ENCODE results near the gene FMN1. TPM values are rescaled to one million over a fixed set of nuclear protein-coding genes. Genes with fewer than 3 reads are reported as not detected.

Gene FMN1
- total and polyA plus RNA-seq, 2 of the 13 experiments (the other 11 are each of a cell fraction or from before 2014, with no cell fraction given), result 0.20 to 0.60 TPM

DNA sequence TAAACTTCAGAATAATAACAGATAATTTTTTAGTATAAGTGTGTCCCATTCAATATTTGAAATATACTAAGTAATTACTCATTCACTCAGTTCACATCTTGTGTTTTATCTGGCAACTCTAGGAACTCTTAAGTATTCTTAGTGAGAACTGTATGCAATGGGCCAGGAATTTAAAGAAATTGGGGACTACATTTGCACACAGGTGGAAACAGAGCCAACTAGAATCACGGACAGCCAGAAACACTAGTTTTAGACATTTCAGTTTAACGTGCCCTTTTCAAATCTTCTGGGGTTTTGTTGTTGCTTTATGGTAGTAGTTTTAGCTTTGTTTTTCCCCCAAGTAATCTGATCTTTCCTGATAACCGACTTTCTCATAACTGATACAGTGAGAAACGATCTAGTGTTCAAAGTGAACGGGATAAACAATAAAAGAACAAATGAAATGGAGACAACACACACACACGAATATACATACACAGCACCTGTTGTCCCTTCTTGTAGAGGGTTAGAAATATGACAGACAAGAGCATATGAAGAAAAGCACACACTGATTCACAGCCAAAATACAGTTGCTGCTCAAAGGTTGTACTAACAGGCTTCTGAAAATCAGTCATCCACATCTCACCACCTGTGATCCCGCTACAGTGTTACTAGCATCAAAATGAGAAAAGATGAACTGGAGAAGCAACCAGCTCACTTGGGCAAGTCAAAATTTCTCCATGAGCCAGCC lies 167.0 kb downstream of the FMN1 start (continued):
- no peak for TF ChIP-seq ZNF615 (CRISPR knock-in tag; IDR thresholded peaks at IDR 0.05; ENCODE audit: borderline replicate concordance)
- TF ChIP-seq ZBTB38 (CRISPR knock-in tag; IDR thresholded peaks at IDR 0.05), result no peak

DNA sequence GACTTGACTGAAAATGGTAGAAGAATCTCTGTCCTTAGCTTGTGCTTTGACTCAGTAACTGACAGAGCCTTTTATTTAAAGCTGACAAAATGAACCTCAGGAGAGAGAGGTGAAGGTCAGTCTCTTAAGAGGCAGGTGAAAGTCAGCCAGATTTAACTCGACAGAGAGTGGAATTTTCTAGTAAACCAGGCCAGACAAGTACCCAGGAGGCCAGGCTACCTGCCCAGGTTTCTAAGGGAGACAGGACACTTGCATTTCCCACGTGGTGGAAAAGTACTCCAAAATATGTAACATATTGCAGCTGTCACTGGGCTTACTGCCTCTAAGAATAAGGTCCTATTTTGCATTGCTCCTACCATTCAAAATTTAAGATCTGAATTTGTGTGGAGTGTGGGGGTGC lies 167.9 kb downstream of the FMN1 start:
- POLR2A ChIA-PET, result no interaction called here
- H3K36me3 ChIP-seq (replicated peaks in 1 of 2; ENCODE audit: control insufficient read depth in 1 of 2, insufficient read depth in 2 of 2, low read length in 2 of 2), result no peaks in the 10 kb centered on the region
- no peak overlapping the region for H2AFZ ChIP-seq (ENCODE audit: low read length)
- no TSS peak for BruUV-seq (replicated peaks)
- H3K27ac ChIP-seq (ENCODE audit: extremely low read length, insufficient read depth, low read length), result no peak overlapping the region
- in situ Hi-C loops (cut with HindIII; ENCODE audit: extremely low pct_ligation_motif_present, low pct_unique_long_range_greater_than_20kb) (no loop called here), intact Hi-C loops (cut with micrococcal nuclease; ENCODE audit: unreplicated experiment) (no loop called here)
- WGBS (ENCODE audit: low lambda C conversion rate), result 5% methylated on average over 2 of the region's 2 CpGs
- FAIRE-seq (no peak), DNase-seq (ENCODE audit: low spot score) (no peak), ATAC-seq (no peak)
- H3K4me1 ChIP-seq (ENCODE audit: insufficient read depth, low read length), result no peaks in the 10 kb centered on the region
- H3K4me2 ChIP-seq (ENCODE audit: low read depth, low read length), result no peak overlapping the region
- H3K4me3 ChIP-seq (replicated peaks in 1 of 3; ENCODE audit: insufficient read depth in 1 of 3, low read depth in 2 of 3, low read length in 3 of 3), result no peak overlapping the region
- CTCF ChIA-PET (ENCODE audit: low intra/inter-chr PET ratio, low total read pairs), result no interaction called here
- no peaks in the 10 kb centered on the region for H3K27me3 ChIP-seq (ENCODE audit: control insufficient read depth in 1 of 2, insufficient read depth in 2 of 2, low read length in 2 of 2)
- TF ChIP-seq, protein P1, sequence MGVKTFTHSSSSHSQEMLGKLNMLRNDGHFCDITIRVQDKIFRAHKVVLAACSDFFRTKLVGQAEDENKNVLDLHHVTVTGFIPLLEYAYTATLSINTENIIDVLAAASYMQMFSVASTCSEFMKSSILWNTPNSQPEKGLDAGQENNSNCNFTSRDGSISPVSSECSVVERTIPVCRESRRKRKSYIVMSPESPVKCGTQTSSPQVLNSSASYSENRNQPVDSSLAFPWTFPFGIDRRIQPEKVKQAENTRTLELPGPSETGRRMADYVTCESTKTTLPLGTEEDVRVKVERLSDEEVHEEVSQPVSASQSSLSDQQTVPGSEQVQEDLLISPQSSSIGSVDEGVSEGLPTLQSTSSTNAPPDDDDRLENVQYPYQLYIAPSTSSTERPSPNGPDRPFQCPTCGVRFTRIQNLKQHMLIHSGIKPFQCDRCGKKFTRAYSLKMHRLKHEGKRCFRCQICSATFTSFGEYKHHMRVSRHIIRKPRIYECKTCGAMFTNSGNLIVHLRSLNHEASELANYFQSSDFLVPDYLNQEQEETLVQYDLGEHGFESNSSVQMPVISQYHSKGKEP (CRISPR knock-in tag; IDR thresholded peaks at IDR 0.05), result no peak
- no peak for TF ChIP-seq ZNF430 (CRISPR knock-in tag; IDR thresholded peaks at IDR 0.05)
- TF ChIP-seq ZFYVE20 (CRISPR knock-in tag; IDR thresholded peaks at IDR 0.05; ENCODE audit: borderline replicate concordance, low read depth), result no peak
- TF ChIP-seq, protein P2, sequence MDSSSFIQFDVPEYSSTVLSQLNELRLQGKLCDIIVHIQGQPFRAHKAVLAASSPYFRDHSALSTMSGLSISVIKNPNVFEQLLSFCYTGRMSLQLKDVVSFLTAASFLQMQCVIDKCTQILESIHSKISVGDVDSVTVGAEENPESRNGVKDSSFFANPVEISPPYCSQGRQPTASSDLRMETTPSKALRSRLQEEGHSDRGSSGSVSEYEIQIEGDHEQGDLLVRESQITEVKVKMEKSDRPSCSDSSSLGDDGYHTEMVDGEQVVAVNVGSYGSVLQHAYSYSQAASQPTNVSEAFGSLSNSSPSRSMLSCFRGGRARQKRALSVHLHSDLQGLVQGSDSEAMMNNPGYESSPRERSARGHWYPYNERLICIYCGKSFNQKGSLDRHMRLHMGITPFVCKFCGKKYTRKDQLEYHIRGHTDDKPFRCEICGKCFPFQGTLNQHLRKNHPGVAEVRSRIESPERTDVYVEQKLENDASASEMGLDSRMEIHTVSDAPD (CRISPR knock-in tag; IDR thresholded peaks at IDR 0.05), result no peak
- TF ChIP-seq, protein P3, sequence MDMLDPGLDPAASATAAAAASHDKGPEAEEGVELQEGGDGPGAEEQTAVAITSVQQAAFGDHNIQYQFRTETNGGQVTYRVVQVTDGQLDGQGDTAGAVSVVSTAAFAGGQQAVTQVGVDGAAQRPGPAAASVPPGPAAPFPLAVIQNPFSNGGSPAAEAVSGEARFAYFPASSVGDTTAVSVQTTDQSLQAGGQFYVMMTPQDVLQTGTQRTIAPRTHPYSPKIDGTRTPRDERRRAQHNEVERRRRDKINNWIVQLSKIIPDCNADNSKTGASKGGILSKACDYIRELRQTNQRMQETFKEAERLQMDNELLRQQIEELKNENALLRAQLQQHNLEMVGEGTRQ (IDR thresholded peaks at IDR 0.05; ENCODE audit: low read depth, low read length), result no peak
- TF ChIP-seq, protein P3 (CRISPR knock-in tag; IDR thresholded peaks at IDR 0.05; ENCODE audit: borderline replicate concordance), result no peak
- H3K9me3 ChIP-seq (ENCODE audit: low read length), result no peaks in the 10 kb centered on the region
- H3K9ac ChIP-seq (ENCODE audit: insufficient read depth, low read depth, low read length), result no peak overlapping the region
- no peaks in the 10 kb centered on the region for H3K79me2 ChIP-seq (ENCODE audit: insufficient read depth, low read length)
- H4K20me1 ChIP-seq (ENCODE audit: insufficient read depth, low read length), result no peaks in the 10 kb centered on the region

Measured in HepG2 (cell line).